ENCODE data around the gene MTCH2. TPM values are rescaled to one million over a fixed set of nuclear protein-coding genes. Genes with fewer than 3 reads are reported as not detected.

The MTCH2 gene
- total and polyA plus RNA-seq, 2 donors (not counting 1 experiment from before 2014, with no cell fraction given): 18.1 to 26.9 TPM

GRCh38 chr11:47686151-47686550 lies 43.8 kb upstream of the MTCH2 start:
- Mint-ChIP-seq H3K4me1 (peaks cover 6% of the 10 kb centered on the region), H3K27ac (no peak overlapping the region), H3K9me3 (ENCODE audit: insufficient read depth) (no peaks in the 10 kb centered on the region), H3K4me3 (no peak overlapping the region), H3K27me3 (no peaks in the 10 kb centered on the region)
- peaks cover 12 to 15% of the 10 kb centered on the region in 2 donors for H3K4me1 ChIP-seq (ENCODE audit: control insufficient read depth in 2 of 2, insufficient read depth in 2 of 2, low read length in 2 of 2)
- ATAC-seq (ENCODE audit: low read depth) (no peak), DNase-seq (no peak)
- TF ChIP-seq CTCF (IDR thresholded peaks at IDR 0.05): no peak
- no CpG with 5 or more reads among the region's 1 CpG for WGBS (ENCODE audit: insufficient coverage)
- no peak overlapping the region for H3K4me2 ChIP-seq (replicated peaks; ENCODE audit: low read depth, low read length, poor library complexity, severe bottlenecking)
- no peaks in the 10 kb centered on the region for H3K9me3 ChIP-seq (ENCODE audit: control extremely low read depth in 1 of 3, control insufficient read depth in 2 of 3, insufficient read depth in 1 of 3, low read length in 2 of 3)
- H3K27me3 ChIP-seq (replicated peaks in 1 of 4; ENCODE audit: control extremely low read depth in 1 of 4, control insufficient read depth in 3 of 4, insufficient read depth in 4 of 4, low read length in 3 of 4): no peaks in the 10 kb centered on the region
- H3K4me3 ChIP-seq (ENCODE audit: control extremely low read depth in 1 of 5, extremely low read depth in 1 of 5, insufficient read depth in 1 of 5, low read depth in 2 of 5, low read length in 4 of 5): no peak overlapping the region
- no peaks in the 10 kb centered on the region for H3K36me3 ChIP-seq (replicated peaks in 1 of 2; ENCODE audit: control extremely low read depth in 1 of 2, control insufficient read depth in 1 of 2, extremely low read depth in 1 of 2, insufficient read depth in 2 of 2, low read length in 1 of 2)
- H2AFZ ChIP-seq (ENCODE audit: insufficient read depth, low read depth, low read length, poor library complexity, severe bottlenecking): no peak overlapping the region
- ChIA-PET POLR2A (no interaction called here), CTCF (no interaction called here)
- no peak overlapping the region for H3K27ac ChIP-seq (ENCODE audit: low read length in 2 of 2)
- no peaks in the 10 kb centered on the region for H3K79me2 ChIP-seq (ENCODE audit: control insufficient read depth, insufficient read depth, low read length)
- no peaks in the 10 kb centered on the region for H4K20me1 ChIP-seq (ENCODE audit: control insufficient read depth, insufficient read depth, low read length, poor library complexity, severe bottlenecking)
- no peak overlapping the region for H3K9ac ChIP-seq (ENCODE audit: low read length)
- intact Hi-C loops (cut with micrococcal nuclease): no loop called here

GRCh38 chr11:47675851-47676250 lies 33.5 kb upstream of the MTCH2 start:
- DNase-seq: no peak
- Histone ChIP-seq H3K9me3 (ENCODE audit: control extremely low read depth in 1 of 3, control insufficient read depth in 2 of 3, insufficient read depth in 1 of 3, low read length in 2 of 3) (no peaks in the 10 kb centered on the region), H3K36me3 (replicated peaks in 1 of 2; ENCODE audit: control extremely low read depth in 1 of 2, control insufficient read depth in 1 of 2, extremely low read depth in 1 of 2, insufficient read depth in 2 of 2, low read length in 1 of 2) (no peaks in the 10 kb centered on the region), H3K4me3 (ENCODE audit: control extremely low read depth in 1 of 5, extremely low read depth in 1 of 5, insufficient read depth in 1 of 5, low read depth in 2 of 5, low read length in 4 of 5) (no peak overlapping the region), H3K4me1 (ENCODE audit: control insufficient read depth in 2 of 2, insufficient read depth in 2 of 2, low read length in 2 of 2) (no peaks in the 10 kb centered on the region), H3K4me2 (replicated peaks; ENCODE audit: low read depth, low read length, poor library complexity, severe bottlenecking) (no peak overlapping the region), H3K27me3 (replicated peaks in 1 of 4; ENCODE audit: control extremely low read depth in 1 of 4, control insufficient read depth in 3 of 4, insufficient read depth in 4 of 4, low read length in 3 of 4) (no peaks in the 10 kb centered on the region), H3K9ac (ENCODE audit: low read length) (no peak overlapping the region), H3K27ac (ENCODE audit: low read length in 2 of 2) (no peak overlapping the region), H3K79me2 (ENCODE audit: control insufficient read depth, insufficient read depth, low read length) (no peaks in the 10 kb centered on the region), H2AFZ (ENCODE audit: insufficient read depth, low read depth, low read length, poor library complexity, severe bottlenecking) (no peak overlapping the region), H4K20me1 (ENCODE audit: control insufficient read depth, insufficient read depth, low read length, poor library complexity, severe bottlenecking) (no peaks in the 10 kb centered on the region)
- Mint-ChIP-seq H3K4me3 (no peak overlapping the region), H3K9me3 (ENCODE audit: insufficient read depth) (no peaks in the 10 kb centered on the region), H3K4me1 (no peaks in the 10 kb centered on the region), H3K27me3 (no peaks in the 10 kb centered on the region), H3K27ac (no peak overlapping the region)
- TF ChIP-seq EZH2 (IDR thresholded peaks at IDR 0.05; ENCODE audit: borderline replicate concordance, insufficient read depth, low read depth, low read length, poor library complexity, severe bottlenecking) (no peak), CTCF (IDR thresholded peaks at IDR 0.05) (no peak)
- ATAC-seq (ENCODE audit: low read depth): no peak
- WGBS (ENCODE audit: insufficient coverage): 89% methylated on average over 1 of the region's 2 CpGs
- intact Hi-C loops (cut with micrococcal nuclease): no loop called here
- POLR2A ChIA-PET: no interaction called here
- CTCF ChIA-PET: interaction anchor here (0.9 kb wide), 1 partner anchor 11 kb away, joined by 3 read pairs; no protein-coding TSS in a partner anchor
